Nephron progenitor cell (in vitro differentiated cells): Measurements from ENCODE around the gene CDKAL1.
A peak's percentile ranks its signal among the peaks of the same experiment; 100 is the strongest.

Experiments used
- DNase-seq: peaks from one replicate; pipeline ENCODE4 v3.0.0; 2021
- H3K27ac Mint-ChIP-seq: 2 replicates; pipeline ENCODE4 v1.8.0; 2021; ENCODE audit warnings: mild to moderate bottlenecking, moderate library complexity, mixed read lengths
- H3K27me3 Mint-ChIP-seq: 2 replicates; pipeline ENCODE4 v1.8.0; 2021; ENCODE audit warnings: mild to moderate bottlenecking, low read depth, mixed read lengths; ENCODE audit not compliant: poor library complexity
- H3K36me3 Mint-ChIP-seq: 2 replicates; pipeline ENCODE4 v1.8.0; 2021; ENCODE audit warnings: low read depth, mixed read lengths
- H3K4me1 Mint-ChIP-seq: 2 replicates; pipeline ENCODE4 v1.8.0; 2021; ENCODE audit warnings: mixed read lengths
- H3K4me3 Mint-ChIP-seq: 2 replicates; pipeline ENCODE4 v1.8.0; 2021; ENCODE audit warnings: mild to moderate bottlenecking, moderate library complexity, mixed read lengths
- H3K9me3 Mint-ChIP-seq: 2 replicates; pipeline ENCODE4 v1.8.0; 2021; ENCODE audit warnings: mild to moderate bottlenecking, moderate library complexity, mixed read lengths
- CTCF ChIP-seq: fragments of 200-600 bp; sonication (generic); IDR thresholded peaks from 2 replicates; pipeline ENCODE4 v1.5.0; 2021; ENCODE audit warnings: antibody characterized with exemption

CDKAL1 gene

GRCh38 chr6:21222656-21223055 is 688.4 kb downstream of the CDKAL1 start:
- DNase-seq, result no peak
- Mint-ChIP-seq H3K4me3 (no peak overlapping the region), H3K27ac (no peak overlapping the region), H3K9me3 (peaks cover 10% of the 10 kb centered on the region), H3K36me3 (peaks cover 29% of the 10 kb centered on the region), H3K27me3 (no peaks in the 10 kb centered on the region), H3K4me1 (no peaks in the 10 kb centered on the region)
- TF ChIP-seq CTCF, result no peak

DNA sequence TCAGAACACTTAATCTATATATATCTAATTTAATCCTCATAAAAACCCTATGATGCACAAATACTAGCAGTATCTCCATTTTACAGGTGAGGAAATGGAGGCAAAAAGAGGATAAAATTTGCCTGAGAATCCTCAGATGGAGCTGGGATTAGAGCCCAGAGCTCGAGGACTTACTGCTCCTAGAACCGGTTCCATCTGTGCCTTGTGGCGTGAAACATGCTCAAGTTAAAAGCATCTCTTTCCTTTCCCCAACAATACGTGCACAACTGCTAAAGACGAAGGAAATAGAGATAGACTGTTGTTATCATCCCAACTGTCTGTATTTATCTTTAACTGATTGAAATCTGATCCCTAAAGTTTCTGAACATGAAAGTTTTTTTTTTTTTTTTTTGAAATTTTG is 691.7 kb downstream of the CDKAL1 start:
- Mint-ChIP-seq H3K27ac (no peak overlapping the region), H3K27me3 (no peaks in the 10 kb centered on the region), H3K9me3 (peaks cover 3% of the 10 kb centered on the region), H3K4me3 (no peak overlapping the region), H3K36me3 (peaks cover 30% of the 10 kb centered on the region), H3K4me1 (peaks cover 14% of the 10 kb centered on the region)
- DNase-seq, result no peak
- TF ChIP-seq CTCF, result no peak

- Mint-ChIP-seq H3K36me3 (peaks cover 46% of the 10 kb centered on the region), H3K27ac (no peak overlapping the region), H3K4me1 (peaks cover 14% of the 10 kb centered on the region), H3K4me3 (no peak overlapping the region), H3K9me3 (peaks cover 4% of the 10 kb centered on the region), H3K27me3 (no peaks in the 10 kb centered on the region)
- DNase-seq, result no peak
- no peak for TF ChIP-seq CTCF
These were observed 693.2 kb downstream of the CDKAL1 start for GRCh38 chr6:21227486-21227885.

DNA sequence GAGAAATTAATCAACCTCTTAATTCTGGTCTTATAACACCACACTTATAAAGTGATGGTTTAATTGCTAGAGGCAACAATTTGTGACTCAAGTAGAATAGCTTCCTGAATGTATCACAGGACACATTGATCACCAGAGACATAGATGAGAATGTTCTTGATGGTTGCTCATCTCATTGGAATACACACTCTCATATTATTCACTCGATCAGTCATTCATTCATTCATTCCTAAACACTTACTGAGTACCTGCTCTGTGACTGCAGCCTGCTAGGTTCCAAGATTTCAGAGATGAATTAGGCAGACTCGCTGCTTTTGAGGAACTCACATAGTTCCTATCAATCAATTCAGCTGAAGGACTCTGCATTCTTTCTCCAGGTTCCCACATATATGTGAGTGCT is 694.2 kb downstream of the CDKAL1 start:
- H3K27me3 Mint-ChIP-seq, result no peaks in the 10 kb centered on the region
- peaks cover 55% of the 10 kb centered on the region for H3K36me3 Mint-ChIP-seq
- no peak overlapping the region for H3K4me3 Mint-ChIP-seq
- no peak for TF ChIP-seq CTCF
- peaks cover 13% of the 10 kb centered on the region for H3K9me3 Mint-ChIP-seq
- DNase-seq, result no peak
- H3K4me1 Mint-ChIP-seq, result peaks cover 21% of the 10 kb centered on the region
- H3K27ac Mint-ChIP-seq, result no peak overlapping the region

DNA sequence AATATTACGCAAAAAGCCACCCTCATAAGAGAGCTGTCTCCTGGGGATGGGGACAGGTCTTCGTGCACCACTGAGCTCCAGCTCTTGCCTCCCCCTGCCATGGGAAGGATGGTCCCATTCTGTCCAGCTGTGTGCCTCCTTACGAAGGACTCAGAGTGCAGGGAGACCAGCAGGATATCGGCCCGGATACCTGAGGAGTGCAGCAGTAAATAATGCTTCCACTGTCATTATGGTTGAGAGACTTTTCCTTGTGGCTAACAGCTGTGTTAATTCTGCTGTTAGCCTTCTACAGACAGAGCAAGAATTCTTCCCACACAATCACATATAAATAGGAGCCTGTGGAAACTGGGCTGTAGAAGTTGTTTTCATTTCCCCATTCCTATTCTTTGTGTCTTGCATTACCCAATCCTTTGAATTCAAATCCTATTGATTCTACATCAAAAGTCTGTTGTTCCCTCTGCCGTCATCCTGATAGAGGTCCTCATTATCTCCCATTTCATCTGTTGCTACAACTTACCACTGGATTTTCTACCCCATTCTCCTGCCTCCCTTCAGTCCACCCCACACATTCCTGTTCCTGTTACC is 694.7 kb downstream of the CDKAL1 start:
- H3K27me3 Mint-ChIP-seq, result no peaks in the 10 kb centered on the region
- DNase-seq, result peak; percentile 16
- peaks cover 18% of the 10 kb centered on the region for H3K9me3 Mint-ChIP-seq
- no peak for TF ChIP-seq CTCF
- peak overlapping the region; percentile 77 for H3K27ac Mint-ChIP-seq
- no peak overlapping the region for H3K4me3 Mint-ChIP-seq
- H3K4me1 Mint-ChIP-seq, result peaks cover 21% of the 10 kb centered on the region
- H3K36me3 Mint-ChIP-seq, result peaks cover 61% of the 10 kb centered on the region

DNA sequence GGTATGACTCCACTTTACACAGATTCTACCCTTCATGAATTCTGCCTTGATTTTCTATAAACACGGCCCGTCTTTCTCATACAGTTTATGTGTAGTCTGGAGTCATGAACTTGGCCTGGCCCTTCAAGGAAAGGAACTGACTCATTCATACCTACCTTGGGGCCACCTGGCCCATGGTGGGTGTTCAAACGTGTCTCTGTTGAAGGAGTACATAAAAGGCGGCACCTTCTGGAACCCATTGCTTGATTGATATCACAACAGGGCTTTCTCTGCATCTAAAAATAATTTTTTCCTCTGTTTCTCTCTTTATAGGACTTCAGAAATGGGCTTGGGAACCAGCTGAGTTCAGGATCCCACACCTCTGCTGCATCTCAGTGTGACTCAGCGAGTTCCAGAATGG is 696.3 kb downstream of the CDKAL1 start:
- H3K9me3 Mint-ChIP-seq, result peaks cover 31% of the 10 kb centered on the region
- peaks cover 77% of the 10 kb centered on the region for H3K36me3 Mint-ChIP-seq
- H3K27me3 Mint-ChIP-seq, result no peaks in the 10 kb centered on the region
- H3K27ac Mint-ChIP-seq, result no peak overlapping the region
- TF ChIP-seq CTCF, result no peak
- DNase-seq, result no peak
- no peak overlapping the region for H3K4me3 Mint-ChIP-seq
- peaks cover 21% of the 10 kb centered on the region for H3K4me1 Mint-ChIP-seq
